ENCODE data around the gene MAIP1.
"Not testable (repeated sequence)": the region's sequence is repeated elsewhere in the genome, so short reads cannot be mapped to it uniquely, and the experiment has no call there.

The MAIP1 gene

GRCh38 chr2:199955339-199956061 lies at the start of gene MAIP1, which contains the start of gene TYW5:
TSS of gene MAIP1 (plus strand) at chr2:199955582. CDS start at chr2:199955799, 217 bp downstream.
TSS of gene TYW5 (minus strand) at chr2:199955491. CDS start at chr2:199955470, 21 bp downstream.
- peak; percentile 87 for DNase-seq

- no peak for DNase-seq
Observed at GRCh38 chr2:199907008-199907714, 48.2 kb upstream of the MAIP1 start.

GRCh38 chr2:199910338-199911051 lies 44.9 kb upstream of the MAIP1 start:
- DNase-seq, result no peak

- peak; percentile 99 for DNase-seq
Observed at GRCh38 chr2:199911052-199911876, 44.1 kb upstream of the MAIP1 start, which contains the start of gene C2orf69. TSS of gene C2orf69 (plus strand) at chr2:199911293. CDS start at chr2:199911439, 146 bp downstream.

GRCh38 chr2:199911877-199912161 lies 43.6 kb upstream of the MAIP1 start:
- no peak for DNase-seq

GRCh38 chr2:199912553-199913114 lies 42.7 kb upstream of the MAIP1 start:
- not testable (repeated sequence) for DNase-seq

GRCh38 chr2:199914372-199914958 lies 40.9 kb upstream of the MAIP1 start:
- no peak for DNase-seq

- no peak for DNase-seq
Observed at GRCh38 chr2:199916980-199917379, 38.4 kb upstream of the MAIP1 start.

GRCh38 chr2:199922856-199923255 lies 32.5 kb upstream of the MAIP1 start:
- no peak for DNase-seq

GRCh38 chr2:199923924-199924323 lies 31.5 kb upstream of the MAIP1 start:
- DNase-seq, result no peak

GRCh38 chr2:199926806-199927205 lies 28.6 kb upstream of the MAIP1 start:
- no peak for DNase-seq

GRCh38 chr2:199928226-199928625 lies 27.2 kb upstream of the MAIP1 start:
- DNase-seq, result no peak

- DNase-seq, result no peak
Observed at GRCh38 chr2:199928626-199929025, 26.8 kb upstream of the MAIP1 start.

GRCh38 chr2:199929262-199929661 lies 26.1 kb upstream of the MAIP1 start:
- no peak for DNase-seq

- no peak for DNase-seq
Observed at GRCh38 chr2:199932312-199932855, 23.0 kb upstream of the MAIP1 start.

- DNase-seq, result peak; percentile 50
Observed at GRCh38 chr2:199933466-199933865, 21.9 kb upstream of the MAIP1 start.

GRCh38 chr2:199936554-199936953 lies 18.8 kb upstream of the MAIP1 start:
- no peak for DNase-seq

GRCh38 chr2:199940373-199940772 lies 15.0 kb upstream of the MAIP1 start:
- peak; percentile 58 for DNase-seq

GRCh38 chr2:199943373-199943772 lies 12.0 kb upstream of the MAIP1 start:
- DNase-seq, result no peak

- no peak for DNase-seq
Observed at GRCh38 chr2:199946196-199946595, 9.2 kb upstream of the MAIP1 start.

GRCh38 chr2:199946836-199947235 lies 8.5 kb upstream of the MAIP1 start:
- no peak for DNase-seq

- no peak for DNase-seq
Observed at GRCh38 chr2:199950396-199950795, 5.0 kb upstream of the MAIP1 start.
